ENCODE measurements around the gene NR6A1. TPM values are rescaled to one million over a fixed set of nuclear protein-coding genes. Genes with fewer than 3 reads are reported as not detected.

The NR6A1 gene
- total RNA-seq, 1 experiment from 2014 or later = 0.91 TPM

DNA sequence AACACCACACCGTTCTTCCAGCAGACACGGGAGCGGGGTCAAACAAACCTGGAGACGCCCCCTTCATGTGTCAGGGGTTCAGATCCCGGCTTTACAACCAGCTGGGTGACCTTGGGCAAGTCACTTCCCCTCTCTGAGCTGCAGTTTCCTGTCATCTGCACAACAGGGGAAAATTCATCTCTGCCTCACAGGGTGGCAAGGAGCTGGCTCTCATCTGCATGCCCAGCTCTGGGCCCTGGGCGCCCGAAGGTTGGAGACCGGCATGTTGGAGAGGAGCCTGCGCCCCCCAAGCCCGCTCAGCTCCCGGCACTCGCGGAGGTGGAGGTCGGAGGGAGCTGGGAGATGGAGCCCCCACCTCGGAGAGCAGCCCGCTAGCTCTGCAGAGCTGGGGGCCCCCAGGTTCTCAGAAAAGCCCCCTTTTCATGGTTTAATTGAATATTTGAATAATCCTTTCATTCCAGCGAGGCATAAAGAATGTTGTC is 284.3 kb downstream of the NR6A1 start:
- DNase-seq (ENCODE audit: unreplicated experiment) = no peak
- no TSS peak for BruUV-seq (replicated peaks)
- intact Hi-C loops (cut with micrococcal nuclease) = no loop called here
- TF ChIP-seq, protein P1, sequence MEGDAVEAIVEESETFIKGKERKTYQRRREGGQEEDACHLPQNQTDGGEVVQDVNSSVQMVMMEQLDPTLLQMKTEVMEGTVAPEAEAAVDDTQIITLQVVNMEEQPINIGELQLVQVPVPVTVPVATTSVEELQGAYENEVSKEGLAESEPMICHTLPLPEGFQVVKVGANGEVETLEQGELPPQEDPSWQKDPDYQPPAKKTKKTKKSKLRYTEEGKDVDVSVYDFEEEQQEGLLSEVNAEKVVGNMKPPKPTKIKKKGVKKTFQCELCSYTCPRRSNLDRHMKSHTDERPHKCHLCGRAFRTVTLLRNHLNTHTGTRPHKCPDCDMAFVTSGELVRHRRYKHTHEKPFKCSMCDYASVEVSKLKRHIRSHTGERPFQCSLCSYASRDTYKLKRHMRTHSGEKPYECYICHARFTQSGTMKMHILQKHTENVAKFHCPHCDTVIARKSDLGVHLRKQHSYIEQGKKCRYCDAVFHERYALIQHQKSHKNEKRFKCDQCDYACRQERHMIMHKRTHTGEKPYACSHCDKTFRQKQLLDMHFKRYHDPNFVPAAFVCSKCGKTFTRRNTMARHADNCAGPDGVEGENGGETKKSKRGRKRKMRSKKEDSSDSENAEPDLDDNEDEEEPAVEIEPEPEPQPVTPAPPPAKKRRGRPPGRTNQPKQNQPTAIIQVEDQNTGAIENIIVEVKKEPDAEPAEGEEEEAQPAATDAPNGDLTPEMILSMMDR (IDR thresholded peaks at IDR 0.05; ENCODE audit: unreplicated experiment) = no peak
- Mint-ChIP-seq H3K4me3 (ENCODE audit: unreplicated experiment) (no peak overlapping the region), H3K9me3 (ENCODE audit: unreplicated experiment) (no peaks in the 10 kb centered on the region), H3K36me3 (ENCODE audit: insufficient read depth, unreplicated experiment) (no peaks in the 10 kb centered on the region), H3K27me3 (ENCODE audit: insufficient read depth, unreplicated experiment) (peaks cover 51% of the 10 kb centered on the region), H3K27ac (ENCODE audit: low read depth, unreplicated experiment) (no peak overlapping the region), H3K4me1 (ENCODE audit: insufficient read depth, unreplicated experiment) (peaks cover 5% of the 10 kb centered on the region)
- POLR2A ChIA-PET = no interaction called here
- CTCF ChIA-PET = interaction anchor here (0.6 to 1.2 kb wide), 2 partner anchors 39 to 190 kb away, joined by 3 to 4 read pairs; no protein-coding TSS in a partner anchor

DNA sequence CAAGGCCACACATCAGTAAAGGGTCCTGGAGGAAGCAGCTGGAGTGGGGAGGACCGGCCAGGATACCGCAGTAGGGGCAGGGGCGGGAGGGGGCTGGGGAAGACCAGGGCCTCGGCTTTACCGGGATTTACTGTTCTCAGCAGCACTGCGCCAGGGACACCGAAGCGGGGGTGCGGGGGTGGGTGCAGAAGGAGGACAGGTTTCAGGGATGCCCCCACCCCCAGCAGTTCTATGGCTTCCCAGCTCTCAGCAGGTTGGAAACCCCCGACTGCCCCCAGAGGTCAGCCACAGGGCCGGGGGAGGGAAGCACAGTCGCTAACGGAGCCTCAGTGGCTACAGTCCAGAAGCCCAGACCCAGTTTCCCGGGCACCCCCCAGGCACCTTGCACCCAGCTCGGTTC is 285.2 kb downstream of the NR6A1 start:
- ChIA-PET POLR2A (interaction anchor here (0.5 kb wide), 1 partner anchor 856 kb away, joined by 3 read pairs; no protein-coding TSS in a partner anchor), CTCF (interaction anchor here (1.2 kb wide), 1 partner anchor 40 kb away, joined by 4 read pairs; no protein-coding TSS in a partner anchor)
- no TSS peak for BruUV-seq (replicated peaks)
- Mint-ChIP-seq H3K27ac (ENCODE audit: low read depth, unreplicated experiment) (no peak overlapping the region), H3K4me3 (ENCODE audit: unreplicated experiment) (no peak overlapping the region), H3K36me3 (ENCODE audit: insufficient read depth, unreplicated experiment) (no peaks in the 10 kb centered on the region), H3K9me3 (ENCODE audit: unreplicated experiment) (no peaks in the 10 kb centered on the region), H3K4me1 (ENCODE audit: insufficient read depth, unreplicated experiment) (peaks cover 5% of the 10 kb centered on the region), H3K27me3 (ENCODE audit: insufficient read depth, unreplicated experiment) (peaks cover 50% of the 10 kb centered on the region)
- TF ChIP-seq, protein P1 (IDR thresholded peaks at IDR 0.05; ENCODE audit: unreplicated experiment) = no peak
- intact Hi-C loops (cut with micrococcal nuclease) = no loop called here
- DNase-seq (ENCODE audit: unreplicated experiment) = no peak

DNA sequence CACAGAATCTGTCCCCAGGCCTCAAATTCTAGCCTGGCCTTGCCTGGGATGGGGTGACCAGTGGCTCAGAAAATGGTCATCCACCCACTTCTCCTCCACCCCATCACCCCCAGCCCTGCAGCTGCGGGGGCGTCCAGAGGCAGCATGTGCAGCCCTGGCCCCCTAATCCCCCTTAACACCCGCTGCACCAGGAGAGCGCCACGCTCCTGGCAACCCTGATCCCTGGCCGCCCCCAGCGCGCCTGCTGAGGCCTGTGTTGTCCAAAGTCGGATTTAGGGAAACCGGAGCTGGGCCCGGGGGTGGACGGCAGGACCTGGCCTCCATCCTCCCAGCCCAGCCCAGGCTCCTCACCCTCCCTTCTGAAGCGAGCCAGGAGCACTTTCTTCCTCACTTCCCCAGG is 285.9 kb downstream of the NR6A1 start:
- intact Hi-C loops (cut with micrococcal nuclease) = no loop called here
- no peak for DNase-seq (ENCODE audit: unreplicated experiment)
- BruUV-seq (replicated peaks) = no TSS peak
- Mint-ChIP-seq H3K27ac (ENCODE audit: low read depth, unreplicated experiment) (no peak overlapping the region), H3K27me3 (ENCODE audit: insufficient read depth, unreplicated experiment) (peaks cover 51% of the 10 kb centered on the region), H3K4me3 (ENCODE audit: unreplicated experiment) (no peak overlapping the region), H3K4me1 (ENCODE audit: insufficient read depth, unreplicated experiment) (peaks cover 7% of the 10 kb centered on the region), H3K9me3 (ENCODE audit: unreplicated experiment) (no peaks in the 10 kb centered on the region), H3K36me3 (ENCODE audit: insufficient read depth, unreplicated experiment) (no peaks in the 10 kb centered on the region)
- POLR2A ChIA-PET = no interaction called here
- CTCF ChIA-PET = no interaction called here
- TF ChIP-seq, protein P1 (IDR thresholded peaks at IDR 0.05; ENCODE audit: unreplicated experiment) = no peak

DNA sequence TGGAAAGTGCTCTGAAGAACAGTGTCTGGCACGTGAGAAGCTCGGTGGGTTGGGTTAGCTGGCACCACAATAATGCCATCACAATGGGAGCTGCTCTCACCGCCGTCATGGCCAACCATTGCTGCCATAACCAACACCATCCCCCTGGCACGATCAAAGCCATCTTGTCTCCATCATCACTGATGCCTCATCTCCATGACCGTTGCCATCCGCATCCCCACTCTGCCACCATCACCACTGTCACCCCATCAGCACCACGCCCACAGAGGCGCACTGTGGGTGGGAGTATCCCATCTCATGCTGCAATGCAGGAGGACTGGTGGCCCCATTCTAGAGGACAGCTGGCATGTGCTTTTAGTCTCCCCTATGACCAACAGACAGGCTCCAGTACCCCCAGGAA is 287.6 kb downstream of the NR6A1 start:
- Mint-ChIP-seq H3K9me3 (ENCODE audit: unreplicated experiment) (no peaks in the 10 kb centered on the region), H3K4me1 (ENCODE audit: insufficient read depth, unreplicated experiment) (peaks cover 4% of the 10 kb centered on the region), H3K4me3 (ENCODE audit: unreplicated experiment) (no peak overlapping the region), H3K36me3 (ENCODE audit: insufficient read depth, unreplicated experiment) (no peaks in the 10 kb centered on the region), H3K27me3 (ENCODE audit: insufficient read depth, unreplicated experiment) (peaks cover 43% of the 10 kb centered on the region), H3K27ac (ENCODE audit: low read depth, unreplicated experiment) (no peak overlapping the region)
- DNase-seq (ENCODE audit: unreplicated experiment) = no peak
- intact Hi-C loops (cut with micrococcal nuclease) = no loop called here
- POLR2A ChIA-PET = interaction anchor here (0.7 kb wide), 1 partner anchor 10 kb away, joined by 3 read pairs; no protein-coding TSS in a partner anchor
- TF ChIP-seq, protein P1 (IDR thresholded peaks at IDR 0.05; ENCODE audit: unreplicated experiment) = no peak
- CTCF ChIA-PET = no interaction called here
- no TSS peak for BruUV-seq (replicated peaks)
